ENCODE measurements around the gene LIPT1. TPM values are rescaled to one million over a fixed set of nuclear protein-coding genes. Genes with fewer than 3 reads are reported as not detected.

Gene LIPT1
- total RNA-seq, 1 donor, result 9.8 TPM

- Histone ChIP-seq H3K4me3 (ENCODE audit: insufficient read depth, low read length) (peak overlapping the region; percentile 89), H3K9me3 (ENCODE audit: low read depth, low read length) (no peaks in the 10 kb centered on the region), H3K79me2 (ENCODE audit: insufficient read depth, low read length) (no peaks in the 10 kb centered on the region), H2AFZ (ENCODE audit: low read length) (peak overlapping the region; percentile 88), H4K20me1 (ENCODE audit: insufficient read depth, low read length) (no peaks in the 10 kb centered on the region), H3K36me3 (ENCODE audit: insufficient read depth, low read length) (no peaks in the 10 kb centered on the region), H3K27me3 (ENCODE audit: insufficient read depth, low read length) (peaks cover 14% of the 10 kb centered on the region), H3K27ac (ENCODE audit: low read depth, low read length) (no peak overlapping the region), H3K4me1 (ENCODE audit: insufficient read depth, low read length) (peaks cover 10% of the 10 kb centered on the region), H3K4me2 (ENCODE audit: insufficient read depth, low read length) (peak overlapping the region; percentile 98)
- DNase-seq (ENCODE audit: insufficient read length, low spot score, missing footprints), result peak; percentile 86
- no peak for TF ChIP-seq CTCF (IDR thresholded peaks at IDR 0.05; ENCODE audit: extremely low read depth, low read depth, low read length)
These were observed 14.5 kb upstream of the LIPT1 start for GRCh38 chr2:99140056-99140859.

GRCh38 chr2:99140860-99141109 is 14.0 kb upstream of the LIPT1 start:
- H3K4me3 ChIP-seq (ENCODE audit: insufficient read depth, low read length), result peak overlapping the region; percentile 89
- peaks cover 10% of the 10 kb centered on the region for H3K4me1 ChIP-seq (ENCODE audit: insufficient read depth, low read length)
- no peak for DNase-seq (ENCODE audit: insufficient read length, low spot score, missing footprints)
- no peaks in the 10 kb centered on the region for H3K79me2 ChIP-seq (ENCODE audit: insufficient read depth, low read length)
- no peaks in the 10 kb centered on the region for H3K36me3 ChIP-seq (ENCODE audit: insufficient read depth, low read length)
- no peaks in the 10 kb centered on the region for H4K20me1 ChIP-seq (ENCODE audit: insufficient read depth, low read length)
- no peak overlapping the region for H3K27ac ChIP-seq (ENCODE audit: low read depth, low read length)
- H2AFZ ChIP-seq (ENCODE audit: low read length), result peak overlapping the region; percentile 88
- TF ChIP-seq CTCF (IDR thresholded peaks at IDR 0.05; ENCODE audit: extremely low read depth, low read depth, low read length), result no peak
- peaks cover 14% of the 10 kb centered on the region for H3K27me3 ChIP-seq (ENCODE audit: insufficient read depth, low read length)
- no peaks in the 10 kb centered on the region for H3K9me3 ChIP-seq (ENCODE audit: low read depth, low read length)
- peak overlapping the region; percentile 98 for H3K4me2 ChIP-seq (ENCODE audit: insufficient read depth, low read length)

- H2AFZ ChIP-seq (ENCODE audit: low read length), result peak within 1 kb of the TSS; percentile 88
- H3K36me3 ChIP-seq (ENCODE audit: insufficient read depth, low read length), result no peaks in the 10 kb centered on the region
- H3K79me2 ChIP-seq (ENCODE audit: insufficient read depth, low read length), result no peaks in the 10 kb centered on the region
- no peak within 1 kb of the TSS for H3K27ac ChIP-seq (ENCODE audit: low read depth, low read length)
- no peak for TF ChIP-seq CTCF (IDR thresholded peaks at IDR 0.05; ENCODE audit: extremely low read depth, low read depth, low read length)
- H3K4me2 ChIP-seq (ENCODE audit: insufficient read depth, low read length), result peak within 1 kb of the TSS; percentile 98
- H3K27me3 ChIP-seq (ENCODE audit: insufficient read depth, low read length), result peaks cover 14% of the 10 kb centered on the region
- no peaks in the 10 kb centered on the region for H3K9me3 ChIP-seq (ENCODE audit: low read depth, low read length)
- H4K20me1 ChIP-seq (ENCODE audit: insufficient read depth, low read length), result no peaks in the 10 kb centered on the region
- H3K4me1 ChIP-seq (ENCODE audit: insufficient read depth, low read length), result peaks cover 10% of the 10 kb centered on the region
- DNase-seq (ENCODE audit: insufficient read length, low spot score, missing footprints), result peak; percentile 96
- peak within 1 kb of the TSS; percentile 89 for H3K4me3 ChIP-seq (ENCODE audit: insufficient read depth, low read length)
These were observed 13.4 kb upstream of the LIPT1 start, which contains the start of gene C2orf15 for GRCh38 chr2:99141110-99142108. C2orf15 (plus strand) TSS chr2:99141707; CDS start chr2:99150559, 8,852 bp downstream.

GRCh38 chr2:99150706-99151105 is 4.1 kb upstream of the LIPT1 start:
- TF ChIP-seq CTCF (IDR thresholded peaks at IDR 0.05; ENCODE audit: extremely low read depth, low read depth, low read length), result no peak
- H3K36me3 ChIP-seq (ENCODE audit: insufficient read depth, low read length), result no peaks in the 10 kb centered on the region
- no peak for DNase-seq (ENCODE audit: insufficient read length, low spot score, missing footprints)
- no peak overlapping the region for H2AFZ ChIP-seq (ENCODE audit: low read length)
- H3K79me2 ChIP-seq (ENCODE audit: insufficient read depth, low read length), result peaks cover 17% of the 10 kb centered on the region
- peaks cover 11% of the 10 kb centered on the region for H3K4me1 ChIP-seq (ENCODE audit: insufficient read depth, low read length)
- H3K4me2 ChIP-seq (ENCODE audit: insufficient read depth, low read length), result no peak overlapping the region
- no peak overlapping the region for H3K4me3 ChIP-seq (ENCODE audit: insufficient read depth, low read length)
- no peak overlapping the region for H3K27ac ChIP-seq (ENCODE audit: low read depth, low read length)
- H3K27me3 ChIP-seq (ENCODE audit: insufficient read depth, low read length), result no peaks in the 10 kb centered on the region
- H3K9me3 ChIP-seq (ENCODE audit: low read depth, low read length), result no peaks in the 10 kb centered on the region
- no peaks in the 10 kb centered on the region for H4K20me1 ChIP-seq (ENCODE audit: insufficient read depth, low read length)
